Heart right ventricle (tissue), 16 donors: ENCODE data around the gene PKNOX2. TPM values are rescaled to one million over a fixed set of nuclear protein-coding genes. Genes with fewer than 3 reads are reported as not detected.

Experiments
- ATAC-seq, 8 donors: fragments of 200-7000 bp; cut with Tn5 transposase; one replicate each; pipeline ENCODE4 v1.9.1; 2020; ENCODE audit warnings: mild to moderate bottlenecking in 8 of 8, moderate library complexity in 8 of 8, moderate number of reproducible peaks in 1 of 8
- DNase-seq, 2 donors: peaks; one replicate each; pipeline ENCODE4 v3.0.0-alpha.2; 2020
- H3K27ac ChIP-seq, 10 donors: fragments of 200-600 bp; sonication (generic) in 2 of 10; one replicate each; pipeline versions ENCODE4 v1.5.0 to v1.8.0; 2020 to 2022; ENCODE audit warnings: mild to moderate bottlenecking in 3 of 10
- H3K27me3 ChIP-seq, 7 donors: fragments of 200-600 bp; one replicate each; pipeline ENCODE4 v1.8.0; 2021 to 2022; ENCODE audit warnings: mild to moderate bottlenecking in 2 of 7
- H3K36me3 ChIP-seq, 9 donors: fragments of 200-600 bp; sonication (generic) in 1 of 9; one replicate each; pipeline versions ENCODE4 v1.5.0 to v1.8.0; 2020 to 2022; ENCODE audit warnings: mild to moderate bottlenecking in 2 of 9
- H3K4me1 ChIP-seq, 9 donors: fragments of 200-600 bp; sonication (generic) in 1 of 9; one replicate each; pipeline versions ENCODE4 v1.5.0 to v1.8.0; 2020 to 2022; ENCODE audit warnings: mild to moderate bottlenecking in 4 of 9
- H3K4me3 ChIP-seq, 10 donors: fragments of 200-600 bp; sonication (generic) in 2 of 10; one replicate each; pipeline versions ENCODE4 v1.5.0 to v1.8.0; 2020 to 2022; ENCODE audit warnings: mild to moderate bottlenecking in 7 of 10, moderate library complexity in 2 of 10
- H3K9me3 ChIP-seq, 11 donors: fragments of 200-600 bp in 10 of 11; sonication (generic) in 2 of 11; one replicate each; pipeline versions ENCODE4 v1.5.0 to v1.8.0; 2013 to 2022; ENCODE audit warnings: mild to moderate bottlenecking in 2 of 11, control low read depth in 1 of 11, moderate library complexity in 1 of 11
- CTCF ChIP-seq, 9 donors: fragments of 200-600 bp; sonication (generic) in 2 of 9; IDR thresholded peaks; one replicate each; pipeline versions ENCODE4 v1.5.0 to v1.8.0; 2021 to 2022; ENCODE audit warnings: antibody characterized with exemption in 9 of 9, mild to moderate bottlenecking in 5 of 9, moderate library complexity in 1 of 9
- WGBS, 2 donors: extraction: QIAGEN DNeasy Blood & Tissue Kit; methylation state at CpG; one replicate each; pipeline ENCODE4 v1.1.7; 2013; ENCODE audit warnings: inconsistent platforms in 1 of 2; 5-methylcytosine and 5-hydroxymethylcytosine counted together
- intact Hi-C, 10 donors: fragments of 100-400 bp; cut with DNase I; formaldehyde crosslinking; loops; one replicate each; pipeline versions ENCODE4 v1.11.1 to v1.14.2; 2022
- polyA plus RNA-seq, 2 donors: library from polyadenylated mRNA; stranded (reverse); fragments of 200-250 nt; gene quantifications; one replicate each; pipeline ENCODE4 v1.2.3, GENCODE V29; 2013
- total RNA-seq, 10 donors: library from RNA; stranded (reverse); fragmentation: NEBNext Ultra II Directional in 3 of 10; extraction: Animal tissue kit (Norgen Biotek cat#: 25700) in 3 of 10; gene quantifications; one replicate each; pipeline versions ENCODE4 v1.2.1 to v1.2.4, GENCODE V29; 2021 to 2023
- donor health status: Arrhythmogenic right ventricular cardiomyopathy.
- donor health status: ischemic (EF 13 %, LVEDD 7.1; RV severe dilation, severe dysfunction).
- donor health status: healthy with polysubstance abuse.
- donor health status: DM: no; HTN: yes; CAD: no.
- donor health status: DM: no; HTN: no; CAD: no.
- donor health status: ischemic (EF 25% LVEDD 6.9; RV normal size, moderate dysfunction).
- donor health status: ischemic (EF 25% LVEDD 5.7; RV mildly dilated, moderate dysfunction).
- donor health status: healthy.
- donor health status: DM: yes; HTN: yes; CAD: no.
- donor health status: Ischemic cardiomyopathy.
- donor health status: ischemic (EF 35%, LVEDD 5.7; RV mildly dilated, moderate dysfunction).
- donor health status: nonischemic (EF 11% LVEDD 7.7; RV severe dilation, severe dysfunction).
- donor health status: DM: yes; HTN: yes; CAD: no.
- donor health status: PGD.
- donor health status: ischemic (EF 29% LVEDD 5.4; RV normal size, mild dysfunction).
- donor health status: nonischemic (EF 23%, LVEDD 6.1; RV moderate dilation, normal function).

The PKNOX2 gene
- total and polyA plus RNA-seq, 12 donors, result 2.5 to 5.8 (median 4.5) TPM

- 84 to 97% methylated on average over 1 of the region's 1 CpG for WGBS, 2 donors
- peaks cover 0 to 3% (median 0%) of the 10 kb centered on the region in 7 donors for H3K27me3 ChIP-seq
- no peak for DNase-seq
- no peak overlapping the region for H3K4me3 ChIP-seq
- peaks cover 0 to 6% (median 0%) of the 10 kb centered on the region in 11 donors for H3K9me3 ChIP-seq
- no peak overlapping the region for H3K27ac ChIP-seq
- intact Hi-C loops, result no loop called here
- H3K4me1 ChIP-seq, result peaks cover 0 to 14% (median 11%) of the 10 kb centered on the region in 9 donors
- H3K36me3 ChIP-seq, result no peaks in the 10 kb centered on the region
- no peak for ATAC-seq
- no peak for TF ChIP-seq CTCF (IDR thresholded peaks at IDR 0.05)
These were observed 155.1 kb downstream of the PKNOX2 start for GRCh38 chr11:125319649-125320048.

DNA sequence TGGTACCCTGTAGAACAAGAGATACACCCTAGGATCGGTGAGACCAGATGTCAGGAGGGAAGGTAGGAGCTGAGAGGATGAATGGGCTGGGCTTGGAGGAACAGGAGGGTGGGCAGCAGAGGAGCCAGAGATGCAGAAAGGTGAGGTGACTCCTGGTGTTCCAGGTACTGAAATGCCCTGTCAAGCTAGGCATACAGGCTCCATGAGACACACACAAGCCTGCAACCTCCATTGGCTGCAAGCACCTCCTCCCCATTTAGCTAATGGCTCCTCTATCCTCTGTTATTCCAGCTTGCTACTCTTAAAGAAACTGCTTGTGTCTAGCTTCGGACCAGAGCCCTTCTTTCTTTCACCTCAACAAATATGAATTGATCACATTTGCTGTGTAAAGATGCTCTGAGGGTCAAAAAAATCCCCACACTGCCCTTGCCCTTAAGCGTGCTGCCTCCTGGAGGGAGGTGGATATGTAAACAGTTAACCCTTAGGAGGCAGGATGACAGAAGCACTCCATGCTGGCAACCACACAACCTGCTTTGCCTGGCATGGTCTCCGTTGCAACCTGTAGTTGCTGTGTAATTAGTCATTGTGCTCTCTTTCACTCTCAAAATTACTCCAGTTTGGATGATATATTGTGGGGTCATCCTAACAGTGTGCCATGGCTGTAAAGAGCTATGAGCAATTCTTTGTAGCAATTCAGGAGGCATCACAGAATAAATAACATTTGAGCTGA, 156.0 kb downstream of the PKNOX2 start:
- H3K4me1 ChIP-seq, result peaks cover 0 to 5% (median 3%) of the 10 kb centered on the region in 9 donors
- peaks cover 0 to 6% (median 0%) of the 10 kb centered on the region in 11 donors for H3K9me3 ChIP-seq
- no peak overlapping the region for H3K27ac ChIP-seq
- WGBS, 2 donors, result 76 to 79% methylated on average over 4 of the region's 4 CpGs
- no peak for TF ChIP-seq CTCF (IDR thresholded peaks at IDR 0.05)
- intact Hi-C loops, result no loop called here
- H3K27me3 ChIP-seq, result peaks cover 0 to 4% (median 0%) of the 10 kb centered on the region in 7 donors
- no peak overlapping the region for H3K4me3 ChIP-seq
- DNase-seq, result no peak
- no peaks in the 10 kb centered on the region for H3K36me3 ChIP-seq
- ATAC-seq, result no peak

DNA sequence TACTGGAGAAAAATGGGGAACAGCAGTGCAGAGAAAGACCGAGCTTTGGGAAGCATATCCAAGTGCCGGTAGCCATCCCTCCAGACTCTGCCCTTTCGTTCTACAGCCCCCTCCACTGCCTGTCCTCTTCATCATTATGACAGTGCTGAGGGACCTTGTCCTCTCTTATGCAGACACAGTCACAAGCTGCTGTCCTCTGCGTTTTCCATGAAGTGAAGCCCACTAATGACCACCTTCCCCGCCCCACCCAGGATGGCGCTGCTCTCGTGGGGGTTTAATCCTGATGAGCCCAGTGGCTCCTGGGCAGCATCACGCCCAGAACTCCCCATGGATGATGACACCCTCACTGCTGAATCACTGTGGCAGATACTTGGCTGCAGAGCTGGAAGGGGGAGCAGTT, 157.7 kb downstream of the PKNOX2 start:
- intact Hi-C loops, result no loop called here

DNA sequence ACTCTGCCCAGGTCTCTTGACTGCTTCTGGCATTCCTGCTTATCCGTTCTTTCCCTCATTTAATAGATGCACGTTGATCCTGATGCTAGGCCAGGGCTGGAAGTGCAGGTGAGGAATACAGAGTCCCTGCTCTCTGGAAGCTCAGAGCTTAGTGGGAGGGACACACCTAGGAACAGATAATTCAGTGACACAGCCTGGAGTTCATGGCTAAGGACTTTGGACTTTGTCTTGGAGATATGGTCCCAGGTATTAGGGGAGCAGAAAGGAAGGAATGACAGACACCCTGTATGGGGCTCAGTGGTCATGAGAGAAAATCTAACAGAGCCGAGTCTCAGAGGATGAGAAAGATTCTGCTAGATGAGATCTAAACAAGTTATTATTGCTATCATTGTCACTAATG, 160.6 kb downstream of the PKNOX2 start:
- H3K36me3 ChIP-seq, result no peaks in the 10 kb centered on the region
- no peaks in the 10 kb centered on the region for H3K9me3 ChIP-seq
- DNase-seq, result no peak
- H3K27me3 ChIP-seq, result peaks cover 0 to 4% (median 0%) of the 10 kb centered on the region in 7 donors
- no peak overlapping the region for H3K4me3 ChIP-seq
- no peak for ATAC-seq
- H3K4me1 ChIP-seq, result no peaks in the 10 kb centered on the region
- TF ChIP-seq CTCF (IDR thresholded peaks at IDR 0.05), result no peak
- 93% methylated on average over 3 of the region's 3 CpGs for WGBS, 2 donors
- H3K27ac ChIP-seq, result no peak overlapping the region
- intact Hi-C loops, result no loop called here

More for the DNA sequence above, 157.7 kb downstream of the PKNOX2 start:
- peaks cover 0 to 6% (median 0%) of the 10 kb centered on the region in 11 donors for H3K9me3 ChIP-seq
- no peaks in the 10 kb centered on the region for H3K4me1 ChIP-seq
- no peaks in the 10 kb centered on the region for H3K36me3 ChIP-seq
- 84 to 90% methylated on average over 8 of the region's 8 CpGs for WGBS, 2 donors
- no peak for DNase-seq
- ATAC-seq, result no peak
- H3K27ac ChIP-seq, result no peak overlapping the region
- H3K27me3 ChIP-seq, result peaks cover 0 to 4% (median 0%) of the 10 kb centered on the region in 7 donors
- TF ChIP-seq CTCF (IDR thresholded peaks at IDR 0.05), result no peak
- H3K4me3 ChIP-seq, result no peak overlapping the region
